Osteoblast (primary cell): ENCODE data around the gene MCM5. TPM values are rescaled to one million over a fixed set of nuclear protein-coding genes. Genes with fewer than 3 reads are reported as not detected.

Source experiments
- DNase-seq: peaks from one replicate; pipeline ENCODE4 v3.0.0; 2011; ENCODE audit warnings: low spot score, mixed read lengths; ENCODE audit not compliant: insufficient read length; ENCODE audit errors: missing footprints
- H2AFZ ChIP-seq: 2 replicates; pipeline ENCODE4 v1.6.0; 2011; ENCODE audit warnings: mild to moderate bottlenecking, low read length
- H3K27ac ChIP-seq: 2 replicates; pipeline ENCODE4 v1.5.1; 2011; ENCODE audit warnings: mild to moderate bottlenecking, low read depth, low read length, moderate library complexity
- H3K27me3 ChIP-seq: 2 replicates; pipeline ENCODE4 v1.6.0; 2012; ENCODE audit warnings: mild to moderate bottlenecking, control low read depth, inconsistent platforms, low read length, moderate library complexity; ENCODE audit not compliant: insufficient read depth
- H3K36me3 ChIP-seq: 2 replicates; pipeline ENCODE4 v1.5.1; 2011; ENCODE audit warnings: mild to moderate bottlenecking, low read length, control low read depth, moderate library complexity; ENCODE audit not compliant: insufficient read depth
- H3K4me1 ChIP-seq: 2 replicates; pipeline ENCODE4 v1.5.1; 2011; ENCODE audit warnings: mild to moderate bottlenecking, low read length, control low read depth, moderate library complexity; ENCODE audit not compliant: insufficient read depth
- H3K4me2 ChIP-seq: 2 replicates; pipeline ENCODE4 v1.6.0; 2011; ENCODE audit warnings: mild to moderate bottlenecking, low read length; ENCODE audit not compliant: insufficient read depth
- H3K4me3 ChIP-seq: fragments of 200-600 bp; sonication (generic); 3 replicates; pipeline ENCODE4 v1.5.1; 2012; ENCODE audit warnings: mild to moderate bottlenecking, low read length, inconsistent platforms; ENCODE audit not compliant: insufficient read depth
- H3K79me2 ChIP-seq: 2 replicates; pipeline ENCODE4 v1.6.0; 2012; ENCODE audit warnings: mild to moderate bottlenecking, low read length, control low read depth, inconsistent platforms; ENCODE audit not compliant: insufficient read depth
- H3K9me3 ChIP-seq: 2 replicates; pipeline ENCODE4 v1.5.1; 2011; ENCODE audit warnings: low read depth, low read length, control low read depth
- H4K20me1 ChIP-seq: 2 replicates; pipeline ENCODE4 v1.6.0; 2012; ENCODE audit warnings: mild to moderate bottlenecking, low read length, control low read depth; ENCODE audit not compliant: insufficient read depth
- total RNA-seq: library from RNA; depleted of rRNA; stranded (reverse); fragments of >200 nt; gene quantifications from 2 replicates; pipeline ENCODE4 v1.2.3, GENCODE V29; 2012
- TF ChIP-seq, protein P1 (sequence below): IDR thresholded peaks from 2 replicates; pipeline ENCODE4 v1.5.1; 2011; ENCODE audit warnings: mild to moderate bottlenecking, low read depth, low read length, moderate library complexity; ENCODE audit errors: extremely low read depth

MCM5 gene
- total RNA-seq, 1 donor, result 12.7 TPM

DNA sequence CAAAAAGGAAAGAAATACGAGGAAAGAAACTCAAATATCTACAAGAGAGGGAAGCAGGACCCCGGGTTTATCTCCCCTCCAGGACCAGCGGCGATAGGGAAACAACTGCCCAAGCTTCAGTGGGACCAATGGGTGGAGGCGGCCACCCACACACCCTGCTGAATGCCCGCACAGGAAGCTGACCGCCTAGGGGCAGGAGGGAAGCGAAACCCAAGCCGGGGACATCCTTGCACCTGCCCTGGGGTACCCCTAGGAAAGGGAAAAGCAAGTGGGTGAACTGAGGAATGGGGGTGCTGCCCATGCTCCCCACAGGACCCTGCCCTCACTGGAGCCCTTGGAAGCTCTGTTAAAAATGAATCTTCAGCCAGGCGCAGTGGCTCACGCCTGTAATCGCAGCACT is 46.6 kb upstream of the MCM5 start:
- Histone ChIP-seq H3K4me1 (peaks cover 26% of the 10 kb centered on the region), H3K4me2 (no peak overlapping the region), H4K20me1 (no peaks in the 10 kb centered on the region), H3K9me3 (no peaks in the 10 kb centered on the region), H3K27me3 (no peaks in the 10 kb centered on the region), H3K4me3 (no peak overlapping the region), H3K79me2 (no peaks in the 10 kb centered on the region), H3K36me3 (peaks cover 4% of the 10 kb centered on the region), H3K27ac (no peak overlapping the region), H2AFZ (no peak overlapping the region)
- peak; percentile 65 for DNase-seq
- TF ChIP-seq, protein P1, sequence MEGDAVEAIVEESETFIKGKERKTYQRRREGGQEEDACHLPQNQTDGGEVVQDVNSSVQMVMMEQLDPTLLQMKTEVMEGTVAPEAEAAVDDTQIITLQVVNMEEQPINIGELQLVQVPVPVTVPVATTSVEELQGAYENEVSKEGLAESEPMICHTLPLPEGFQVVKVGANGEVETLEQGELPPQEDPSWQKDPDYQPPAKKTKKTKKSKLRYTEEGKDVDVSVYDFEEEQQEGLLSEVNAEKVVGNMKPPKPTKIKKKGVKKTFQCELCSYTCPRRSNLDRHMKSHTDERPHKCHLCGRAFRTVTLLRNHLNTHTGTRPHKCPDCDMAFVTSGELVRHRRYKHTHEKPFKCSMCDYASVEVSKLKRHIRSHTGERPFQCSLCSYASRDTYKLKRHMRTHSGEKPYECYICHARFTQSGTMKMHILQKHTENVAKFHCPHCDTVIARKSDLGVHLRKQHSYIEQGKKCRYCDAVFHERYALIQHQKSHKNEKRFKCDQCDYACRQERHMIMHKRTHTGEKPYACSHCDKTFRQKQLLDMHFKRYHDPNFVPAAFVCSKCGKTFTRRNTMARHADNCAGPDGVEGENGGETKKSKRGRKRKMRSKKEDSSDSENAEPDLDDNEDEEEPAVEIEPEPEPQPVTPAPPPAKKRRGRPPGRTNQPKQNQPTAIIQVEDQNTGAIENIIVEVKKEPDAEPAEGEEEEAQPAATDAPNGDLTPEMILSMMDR, result no peak

DNA sequence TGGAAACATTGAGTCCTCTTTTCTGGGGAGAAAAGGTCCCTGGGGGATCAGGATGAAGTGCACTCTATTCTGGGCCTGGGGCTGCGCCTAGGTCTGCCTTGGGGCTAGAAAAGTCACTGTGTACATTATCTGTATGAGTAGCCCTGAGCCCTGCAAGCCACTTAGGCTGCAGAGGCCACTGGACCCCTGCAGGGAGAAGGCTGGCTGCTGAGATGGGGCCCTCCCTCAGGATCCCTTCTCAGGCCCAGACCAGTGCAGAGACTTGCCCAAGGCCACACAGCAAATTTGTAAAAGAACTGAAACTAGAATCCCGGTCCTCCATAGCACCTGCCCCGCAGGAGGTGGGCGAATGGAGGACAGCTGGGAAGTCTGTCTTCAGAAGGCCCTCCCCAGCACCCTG is 45.9 kb upstream of the MCM5 start:
- Histone ChIP-seq H3K9me3 (no peaks in the 10 kb centered on the region), H3K36me3 (no peaks in the 10 kb centered on the region), H3K4me2 (no peak overlapping the region), H3K27ac (no peak overlapping the region), H3K4me3 (no peak overlapping the region), H3K4me1 (peaks cover 26% of the 10 kb centered on the region), H3K27me3 (no peaks in the 10 kb centered on the region), H4K20me1 (no peaks in the 10 kb centered on the region), H3K79me2 (no peaks in the 10 kb centered on the region), H2AFZ (no peak overlapping the region)
- DNase-seq, result no peak
- TF ChIP-seq, protein P1, result no peak

DNA sequence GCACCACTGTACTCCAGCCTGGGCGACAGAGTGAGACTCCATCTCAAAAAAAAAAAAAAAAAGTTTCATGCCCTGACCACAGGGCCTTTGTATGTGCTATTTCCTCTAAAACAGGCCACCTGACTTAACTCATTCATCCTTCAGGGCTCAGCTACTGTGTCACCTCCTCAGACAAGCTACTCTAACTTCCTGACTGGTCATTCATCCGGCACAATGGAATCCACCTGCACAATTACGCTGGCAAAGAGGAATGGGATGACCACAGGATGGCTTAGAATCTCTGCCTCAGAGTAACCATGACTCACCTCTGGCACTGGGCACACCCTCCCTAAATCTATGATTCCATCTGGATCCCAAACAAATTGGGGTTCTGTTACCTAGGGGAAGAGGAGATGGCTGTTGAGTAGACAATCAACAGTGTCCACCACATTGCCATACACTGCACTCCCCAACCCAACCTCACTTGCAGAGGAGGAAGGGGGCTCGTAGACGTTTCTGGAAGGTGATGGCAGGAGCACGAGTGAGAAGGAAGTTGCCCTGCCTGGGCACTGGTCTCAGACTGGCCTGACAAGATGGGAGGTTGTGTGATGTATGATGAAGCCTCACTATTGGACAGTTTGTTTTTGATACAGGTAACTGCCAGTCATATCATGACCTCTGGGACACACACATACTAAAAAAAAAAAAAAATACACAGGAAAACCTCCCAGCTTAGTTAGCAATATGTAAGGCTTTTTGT is 41.9 kb upstream of the MCM5 start:
- TF ChIP-seq, protein P1, result no peak

DNA sequence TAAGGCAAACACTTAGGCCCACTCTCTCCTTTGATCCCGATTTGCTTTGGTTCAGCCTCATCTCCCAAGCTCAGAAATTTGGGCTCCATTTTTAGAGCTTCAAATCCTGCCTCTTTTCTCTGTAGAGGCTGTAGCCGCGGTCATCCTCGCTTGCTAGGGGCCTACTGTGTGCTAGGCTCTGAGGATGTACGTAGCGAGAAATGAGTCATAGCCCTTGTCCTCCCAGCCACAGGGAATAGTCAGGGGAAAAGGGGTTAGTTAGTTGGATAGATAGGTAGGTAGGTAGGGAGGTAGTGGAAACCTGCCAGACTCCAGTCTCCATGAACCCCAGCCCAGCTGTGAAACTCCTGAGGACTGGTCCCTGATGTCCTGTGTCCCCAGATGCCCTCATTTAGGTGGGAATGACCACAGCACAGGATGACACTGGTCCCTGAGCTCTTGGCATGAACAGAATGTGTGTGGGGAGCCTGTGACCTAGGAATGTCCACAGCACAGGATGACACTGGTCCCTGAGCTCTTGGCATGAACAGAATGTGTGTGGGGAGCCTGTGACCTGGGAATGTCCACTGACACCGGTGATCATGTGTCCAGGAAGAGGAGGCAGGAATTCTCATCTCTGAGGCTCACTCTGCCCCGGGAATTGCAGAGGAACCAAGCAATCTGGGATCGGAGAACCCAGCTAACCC is 40.4 kb upstream of the MCM5 start:
- Histone ChIP-seq H3K4me2 (no peak overlapping the region), H3K27me3 (no peaks in the 10 kb centered on the region), H3K79me2 (no peaks in the 10 kb centered on the region), H3K27ac (no peak overlapping the region), H3K9me3 (no peaks in the 10 kb centered on the region), H3K4me1 (peaks cover 8% of the 10 kb centered on the region), H3K4me3 (no peak overlapping the region), H2AFZ (no peak overlapping the region), H4K20me1 (no peaks in the 10 kb centered on the region), H3K36me3 (no peaks in the 10 kb centered on the region)
- TF ChIP-seq, protein P1, result no peak
- DNase-seq, result peak; percentile 37

More for the DNA sequence above, 41.9 kb upstream of the MCM5 start:
- H3K4me1 ChIP-seq, result peaks cover 8% of the 10 kb centered on the region
- no peaks in the 10 kb centered on the region for H4K20me1 ChIP-seq
- no peaks in the 10 kb centered on the region for H3K9me3 ChIP-seq
- DNase-seq, result peak; percentile 80
- no peak overlapping the region for H2AFZ ChIP-seq
- no peak overlapping the region for H3K27ac ChIP-seq
- no peak overlapping the region for H3K4me3 ChIP-seq
- H3K4me2 ChIP-seq, result no peak overlapping the region
- H3K79me2 ChIP-seq, result no peaks in the 10 kb centered on the region
- no peaks in the 10 kb centered on the region for H3K36me3 ChIP-seq
- H3K27me3 ChIP-seq, result no peaks in the 10 kb centered on the region
